Germinal center (tissue), 1 donor: ENCODE results near the gene TNNI2.
"Not testable (repeated sequence)": the region's sequence is repeated elsewhere in the genome, so short reads cannot be mapped to it uniquely, and the experiment has no call there.

Source experiments
- DNase-seq: peaks from one replicate; pipeline ENCODE4 v3.0.0; 2012; ENCODE audit warnings: mixed read lengths, low spot score

The TNNI2 gene

GRCh38 chr11:1838426-1839144 is at the start of gene TNNI2:
Gene TNNI2 (plus strand): TSS chr11:1838981. CDS start chr11:1839697, 716 bp downstream.
- DNase-seq: no peak

DNA sequence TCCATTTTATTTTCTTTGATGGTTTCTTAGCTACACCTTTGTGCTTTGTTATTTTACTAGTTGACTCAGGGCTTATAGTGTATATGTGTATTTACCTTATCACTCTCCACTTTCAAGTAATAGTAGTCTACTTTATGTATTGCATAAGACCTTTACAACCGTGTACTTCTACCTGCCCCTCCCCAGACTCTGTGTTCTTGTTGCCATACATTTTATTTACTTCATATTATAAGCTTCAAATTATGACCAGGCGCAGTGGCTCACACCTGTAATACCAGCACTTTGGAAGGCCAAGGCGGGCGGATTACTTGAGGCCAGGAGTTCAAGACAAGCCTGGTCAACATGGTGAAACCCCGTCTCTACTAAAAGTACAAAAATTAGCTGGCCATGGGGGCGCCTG is 46.9 kb upstream of the TNNI2 start:
- no peak for DNase-seq

DNA sequence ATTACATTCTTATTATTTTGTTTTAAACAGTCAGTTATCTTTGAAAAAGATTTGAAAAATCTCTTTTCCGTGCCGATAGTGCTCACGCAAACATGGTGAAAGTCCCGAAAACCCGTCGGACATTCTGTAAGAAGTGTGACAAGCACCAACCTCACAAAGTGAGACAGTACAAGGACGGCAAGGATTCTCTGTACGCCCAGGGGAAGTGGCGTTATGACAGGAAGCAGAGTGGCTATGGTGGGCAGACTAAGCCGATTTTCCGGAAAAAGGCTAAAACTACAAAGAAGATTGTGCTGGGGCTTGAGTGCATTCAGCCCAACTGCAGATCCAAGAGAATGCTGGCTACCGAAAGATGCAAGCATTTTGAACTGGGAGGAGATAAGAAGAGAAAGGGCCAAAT is 46.3 kb upstream of the TNNI2 start:
- no peak for DNase-seq

GRCh38 chr11:1793081-1793480 is 45.7 kb upstream of the TNNI2 start:
- DNase-seq: no peak

DNA sequence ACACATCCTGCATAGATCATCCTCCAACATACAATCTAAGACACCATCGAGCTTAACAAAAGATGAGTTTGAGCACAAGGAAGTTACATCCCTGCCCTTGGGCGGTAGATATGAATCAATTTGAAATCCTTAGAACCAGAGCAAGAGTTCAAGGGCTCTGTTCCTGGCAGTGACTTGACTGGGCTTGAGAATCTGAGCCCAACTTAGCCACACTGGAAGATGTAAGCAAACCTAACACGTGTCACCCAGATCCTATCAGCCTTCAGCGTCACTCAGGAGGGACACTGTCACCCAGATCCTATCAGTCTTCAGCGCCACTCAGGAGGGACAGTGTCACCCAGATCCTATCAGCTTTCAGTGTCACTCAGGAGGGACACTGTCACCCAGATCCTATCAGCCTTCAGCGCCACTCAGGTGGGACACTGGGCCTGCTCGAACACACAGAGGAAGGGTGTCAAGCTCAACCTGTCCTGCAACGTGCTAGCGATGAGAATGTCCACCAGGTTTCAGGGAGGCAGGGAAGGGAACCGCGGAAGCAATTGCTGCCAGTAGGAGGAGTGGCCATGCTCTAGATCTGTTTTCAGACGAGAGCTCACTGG is 42.3 kb upstream of the TNNI2 start:
- DNase-seq: no peak

- no peak for DNase-seq
Observed at GRCh38 chr11:1797391-1798125, 41.2 kb upstream of the TNNI2 start.

GRCh38 chr11:1803246-1803645 is 35.5 kb upstream of the TNNI2 start:
- DNase-seq: no peak

DNA sequence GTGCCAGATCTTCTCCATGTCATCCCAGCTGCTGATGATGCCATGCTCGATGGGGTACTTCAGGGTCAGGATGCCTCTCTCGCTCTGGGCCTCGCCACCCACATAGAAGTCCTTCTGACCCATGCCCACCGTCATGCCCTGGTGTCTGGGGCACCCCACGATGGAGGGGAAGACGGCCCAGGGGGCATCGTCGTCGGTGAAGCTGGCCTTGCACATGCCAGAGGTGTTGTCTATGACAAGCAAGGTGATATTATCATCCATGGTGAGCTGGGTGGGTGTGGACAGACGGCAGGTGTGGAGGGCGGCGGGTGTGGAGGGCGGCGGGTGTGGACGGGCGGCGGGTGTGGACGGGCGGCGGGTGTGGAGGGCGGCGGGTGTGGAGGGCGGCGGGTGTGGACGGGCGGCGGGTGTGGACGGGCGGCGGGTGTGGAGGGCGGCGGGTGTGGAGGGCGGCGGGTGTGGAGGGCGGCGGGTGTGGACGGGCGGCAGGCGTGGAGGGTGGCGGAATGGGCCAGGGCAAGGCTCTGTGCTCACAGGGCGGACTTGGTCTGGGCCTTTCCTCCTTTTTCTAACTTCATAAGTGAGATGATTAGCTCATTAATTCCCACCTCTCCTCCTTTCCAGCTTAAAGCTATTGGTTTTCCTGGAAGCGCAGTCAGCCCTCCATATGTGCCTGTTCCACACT is 34.8 kb upstream of the TNNI2 start:
- DNase-seq: not testable (repeated sequence)

- DNase-seq: no peak
Observed at GRCh38 chr11:1805525-1805924, 33.3 kb upstream of the TNNI2 start.

GRCh38 chr11:1807264-1807995 is 31.4 kb upstream of the TNNI2 start:
- no peak for DNase-seq

- no peak for DNase-seq
Observed at GRCh38 chr11:1810761-1811160, 28.0 kb upstream of the TNNI2 start.

- no peak for DNase-seq
Observed at GRCh38 chr11:1812274-1812673, 26.5 kb upstream of the TNNI2 start.

DNA sequence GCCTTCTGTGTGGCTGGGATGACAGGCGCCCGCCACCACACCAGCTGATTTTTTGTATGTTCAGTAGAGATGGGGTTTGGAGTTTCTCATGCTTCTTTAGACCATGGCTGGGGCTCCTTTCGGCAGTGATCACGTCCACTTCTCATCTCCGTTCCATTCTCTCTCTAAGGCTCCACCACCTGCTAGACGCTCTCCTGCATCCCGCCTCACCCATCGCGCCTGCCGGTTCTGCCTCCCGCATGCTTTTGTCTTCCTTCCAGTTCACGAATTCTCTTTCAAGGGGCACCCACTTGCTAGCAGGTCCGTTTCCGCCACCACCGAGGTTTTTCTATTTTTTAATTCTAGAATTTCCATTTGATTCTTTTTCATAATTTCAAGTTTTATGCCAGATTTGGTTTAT is 26.0 kb upstream of the TNNI2 start:
- DNase-seq: no peak

DNA sequence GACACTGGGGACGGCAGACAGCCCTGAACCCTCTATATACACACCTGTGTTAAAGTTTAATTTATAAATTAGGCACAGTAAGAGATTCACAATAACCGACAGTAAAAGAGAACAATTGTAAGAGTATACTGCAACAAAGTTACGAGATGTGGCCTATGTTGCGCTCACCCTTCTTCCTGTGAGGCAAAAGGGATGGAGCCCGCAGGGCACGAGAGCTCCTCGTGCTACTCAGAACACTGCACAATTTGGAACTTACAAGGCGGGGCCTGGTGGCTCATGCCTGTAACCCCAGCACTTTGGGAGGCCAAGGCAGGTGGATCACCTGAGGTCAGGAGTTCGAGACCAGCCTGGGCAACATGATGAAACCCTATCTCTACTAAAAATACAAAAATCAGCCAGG is 25.4 kb upstream of the TNNI2 start:
- DNase-seq: not testable (repeated sequence)

DNA sequence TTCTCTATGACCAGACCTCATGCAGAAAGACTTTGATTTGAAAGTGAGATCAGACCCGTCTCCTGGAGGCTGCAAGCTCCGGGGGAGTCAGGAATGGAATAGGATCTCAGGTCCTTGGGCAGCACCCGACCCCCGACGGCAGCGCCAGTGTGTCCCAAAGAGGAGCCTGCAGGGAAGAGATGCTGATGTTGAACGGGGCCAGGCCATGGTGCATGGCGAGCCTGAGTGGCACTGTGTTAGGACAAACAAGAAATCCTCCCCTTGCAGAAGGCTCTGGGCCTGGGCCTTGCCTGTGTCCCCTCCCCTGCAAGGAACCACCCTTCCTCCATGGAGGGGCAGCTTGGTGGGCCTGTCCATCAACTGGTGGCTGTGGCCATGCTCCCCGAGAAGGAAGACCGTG is 24.1 kb upstream of the TNNI2 start:
- DNase-seq: no peak

DNA sequence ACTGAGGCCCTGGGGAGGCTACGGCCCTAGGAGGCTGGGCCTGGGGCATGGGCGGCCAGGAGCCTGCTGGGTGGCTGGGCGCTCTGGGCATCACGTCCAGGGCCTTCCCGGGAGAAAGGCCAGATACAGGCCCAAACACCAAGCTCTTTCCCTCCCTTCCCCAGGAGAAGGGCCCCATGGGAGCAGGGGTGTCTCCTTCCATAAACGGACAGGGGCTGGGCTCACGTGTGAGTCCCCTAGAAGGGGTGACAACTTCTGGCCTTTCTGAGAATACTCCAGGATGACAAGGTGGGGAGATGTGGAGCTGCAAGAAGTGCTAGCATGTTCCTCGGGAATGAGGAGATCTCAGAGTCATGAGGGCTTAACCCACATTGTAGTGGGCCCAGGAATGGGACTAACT is 23.5 kb upstream of the TNNI2 start:
- no peak for DNase-seq

GRCh38 chr11:1815751-1816150 is 23.0 kb upstream of the TNNI2 start:
- no peak for DNase-seq

- no peak for DNase-seq
Observed at GRCh38 chr11:1817000-1817399, 21.8 kb upstream of the TNNI2 start.

- DNase-seq: no peak
Observed at GRCh38 chr11:1817511-1817910, 21.3 kb upstream of the TNNI2 start.

GRCh38 chr11:1819074-1819473 is 19.7 kb upstream of the TNNI2 start:
- DNase-seq: no peak

- no peak for DNase-seq
Observed at GRCh38 chr11:1820463-1821325, 18.1 kb upstream of the TNNI2 start.
